GM06990 (cell line): ENCODE data around the gene INPP5E.

Experiments
- DNase-seq: peaks from one replicate; pipeline ENCODE4 v3.0.0-alpha.2; 2011; ENCODE audit not compliant: insufficient read length; ENCODE audit errors: extremely low read depth
- H3K27me3 ChIP-seq: replicated peaks from 2 replicates; pipeline ENCODE4 v1.6.0; 2011; ENCODE audit warnings: low read length; ENCODE audit not compliant: control insufficient read depth, insufficient read depth
- H3K36me3 ChIP-seq: 2 replicates; pipeline ENCODE4 v1.5.1; 2011; ENCODE audit warnings: low read length; ENCODE audit not compliant: control insufficient read depth, insufficient read depth
- H3K4me3 ChIP-seq: replicated peaks from 2 replicates; pipeline ENCODE4 v1.5.1; 2011; ENCODE audit warnings: low read depth, mild to moderate bottlenecking, control low read depth, low read length
- TF ChIP-seq, protein P1 (sequence below): IDR thresholded peaks from 2 replicates; pipeline ENCODE4 v1.5.1; 2011; ENCODE audit warnings: low read length, control low read depth, mild to moderate bottlenecking, inconsistent platforms; ENCODE audit not compliant: insufficient read depth, poor library complexity, severe bottlenecking

Gene INPP5E

DNA sequence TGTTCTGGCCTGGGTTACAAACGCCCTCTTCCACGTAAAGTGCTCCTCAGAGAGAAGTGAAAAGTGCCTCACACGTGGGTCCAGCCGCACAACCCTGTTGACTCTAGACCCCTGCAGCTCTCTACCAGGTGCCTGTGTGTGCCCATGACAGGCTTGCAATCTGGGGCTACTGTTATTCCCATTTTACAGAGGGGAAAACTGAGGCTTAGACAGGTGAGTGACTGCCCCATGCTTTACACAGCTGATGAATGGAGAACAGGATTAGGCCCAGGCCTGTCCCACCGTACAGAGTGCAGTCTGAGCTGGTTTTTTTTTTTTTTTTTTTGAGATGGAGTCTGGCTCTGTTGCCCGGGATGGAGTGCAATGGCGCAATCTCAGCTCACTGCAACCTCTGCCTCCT, 6.2 kb upstream of the INPP5E start:
- TF ChIP-seq, protein P1, sequence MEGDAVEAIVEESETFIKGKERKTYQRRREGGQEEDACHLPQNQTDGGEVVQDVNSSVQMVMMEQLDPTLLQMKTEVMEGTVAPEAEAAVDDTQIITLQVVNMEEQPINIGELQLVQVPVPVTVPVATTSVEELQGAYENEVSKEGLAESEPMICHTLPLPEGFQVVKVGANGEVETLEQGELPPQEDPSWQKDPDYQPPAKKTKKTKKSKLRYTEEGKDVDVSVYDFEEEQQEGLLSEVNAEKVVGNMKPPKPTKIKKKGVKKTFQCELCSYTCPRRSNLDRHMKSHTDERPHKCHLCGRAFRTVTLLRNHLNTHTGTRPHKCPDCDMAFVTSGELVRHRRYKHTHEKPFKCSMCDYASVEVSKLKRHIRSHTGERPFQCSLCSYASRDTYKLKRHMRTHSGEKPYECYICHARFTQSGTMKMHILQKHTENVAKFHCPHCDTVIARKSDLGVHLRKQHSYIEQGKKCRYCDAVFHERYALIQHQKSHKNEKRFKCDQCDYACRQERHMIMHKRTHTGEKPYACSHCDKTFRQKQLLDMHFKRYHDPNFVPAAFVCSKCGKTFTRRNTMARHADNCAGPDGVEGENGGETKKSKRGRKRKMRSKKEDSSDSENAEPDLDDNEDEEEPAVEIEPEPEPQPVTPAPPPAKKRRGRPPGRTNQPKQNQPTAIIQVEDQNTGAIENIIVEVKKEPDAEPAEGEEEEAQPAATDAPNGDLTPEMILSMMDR: no peak
- no peak for DNase-seq
- Histone ChIP-seq H3K36me3 (peaks cover 43% of the 10 kb centered on the region), H3K4me3 (no peak overlapping the region), H3K27me3 (no peaks in the 10 kb centered on the region)

GRCh38 chr9:136444102-136444501, 4.5 kb upstream of the INPP5E start:
- H3K27me3 ChIP-seq: no peaks in the 10 kb centered on the region
- H3K36me3 ChIP-seq: peaks cover 39% of the 10 kb centered on the region
- TF ChIP-seq, protein P1: no peak
- no peak for DNase-seq
- no peak overlapping the region for H3K4me3 ChIP-seq

GRCh38 chr9:136443687-136444086, 4.0 kb upstream of the INPP5E start:
- no peak for DNase-seq
- H3K36me3 ChIP-seq: peaks cover 39% of the 10 kb centered on the region
- TF ChIP-seq, protein P1: no peak
- H3K4me3 ChIP-seq: no peak overlapping the region
- H3K27me3 ChIP-seq: no peaks in the 10 kb centered on the region

DNA sequence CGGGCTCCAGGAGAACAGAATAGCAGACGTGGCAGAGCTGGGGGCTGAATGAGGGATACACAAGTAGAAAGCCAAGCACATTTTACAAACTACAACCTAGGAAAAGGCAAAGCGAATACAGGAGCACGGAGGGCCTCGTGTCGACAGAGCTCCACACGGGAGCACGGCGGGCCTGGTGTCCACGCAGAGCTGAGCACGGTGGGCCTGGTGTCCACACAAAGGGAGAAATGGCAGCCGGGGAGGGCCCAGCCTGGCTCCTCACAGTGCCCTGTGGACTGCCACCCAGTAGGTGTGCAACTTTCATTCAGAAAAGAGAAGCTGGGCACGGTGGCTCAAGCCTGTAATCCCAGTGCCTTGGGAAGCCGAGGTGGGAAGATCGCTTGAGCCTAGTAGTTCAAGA, 3.4 kb upstream of the INPP5E start:
- DNase-seq: no peak
- peaks cover 37% of the 10 kb centered on the region for H3K36me3 ChIP-seq
- no peak overlapping the region for H3K4me3 ChIP-seq
- H3K27me3 ChIP-seq: no peaks in the 10 kb centered on the region
- TF ChIP-seq, protein P1: no peak

- TF ChIP-seq, protein P1: no peak
- no peak for DNase-seq
- Histone ChIP-seq H3K27me3 (no peaks in the 10 kb centered on the region), H3K4me3 (no peak overlapping the region), H3K36me3 (peaks cover 32% of the 10 kb centered on the region)
Observed at GRCh38 chr9:136442265-136442664, 2.6 kb upstream of the INPP5E start.

- Histone ChIP-seq H3K27me3 (no peaks in the 10 kb centered on the region), H3K36me3 (peaks cover 29% of the 10 kb centered on the region), H3K4me3 (no peak overlapping the region)
- DNase-seq: no peak
- TF ChIP-seq, protein P1: no peak
Observed at GRCh38 chr9:136441681-136442245, 2.1 kb upstream of the INPP5E start.
